Activated CD4-positive, alpha-beta T cell treated with anti-CD3 and anti-CD28 coated beads, Interleukin-2, amount 50 U/mL, for 1 hour (primary cell): ENCODE measurements around the gene TLR2.
"Not testable (repeated sequence)": the region's sequence is repeated elsewhere in the genome, so short reads cannot be mapped to it uniquely, and the experiment has no call there.

Source experiments
- DNase-seq: peaks from one replicate; pipeline ENCODE4 v3.0.0-alpha.2; 2020

The TLR2 gene

DNA sequence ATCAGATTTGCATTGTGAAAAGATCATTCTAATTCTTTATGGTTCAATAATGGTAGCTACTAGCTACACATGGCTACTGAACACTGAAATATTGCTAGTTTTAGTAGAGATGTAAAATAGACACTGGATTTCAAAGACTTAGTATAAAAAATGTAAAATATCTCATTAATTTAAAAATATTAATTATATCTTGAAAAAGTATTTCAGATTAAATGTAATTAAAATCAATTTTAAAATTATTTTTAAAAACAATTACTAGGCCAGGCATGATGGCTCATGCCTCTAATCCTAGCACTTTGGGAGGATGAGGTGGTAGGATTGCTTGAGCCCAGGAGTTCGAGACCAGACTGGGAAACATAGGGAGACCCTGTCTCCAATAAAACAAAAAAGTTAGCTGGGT is 20.4 kb upstream of the TLR2 start:
- no peak for DNase-seq

DNA sequence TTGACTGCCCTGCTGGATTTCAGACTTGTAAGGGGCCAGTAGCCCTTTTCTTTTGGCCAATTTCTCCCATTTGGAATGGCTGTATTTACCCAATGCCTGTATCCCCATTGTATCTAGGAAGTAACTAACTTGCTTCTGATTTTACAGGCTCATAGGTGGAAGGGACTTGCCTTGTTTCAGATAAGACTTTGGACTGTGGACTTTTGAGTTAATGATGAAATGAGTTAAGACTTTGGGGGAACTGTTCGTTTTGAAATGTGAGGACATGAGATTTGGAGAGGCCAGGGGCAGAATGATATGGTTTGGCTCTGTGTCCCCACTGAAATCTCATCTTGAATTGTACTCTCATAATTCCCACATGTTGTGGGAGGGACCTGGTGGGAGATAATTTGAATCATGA is 17.6 kb upstream of the TLR2 start:
- not testable (repeated sequence) for DNase-seq

- no peak for DNase-seq
Measured at GRCh38 chr4:153668647-153669046, 15.4 kb upstream of the TLR2 start.

GRCh38 chr4:153669838-153670237 is 14.2 kb upstream of the TLR2 start:
- no peak for DNase-seq

DNA sequence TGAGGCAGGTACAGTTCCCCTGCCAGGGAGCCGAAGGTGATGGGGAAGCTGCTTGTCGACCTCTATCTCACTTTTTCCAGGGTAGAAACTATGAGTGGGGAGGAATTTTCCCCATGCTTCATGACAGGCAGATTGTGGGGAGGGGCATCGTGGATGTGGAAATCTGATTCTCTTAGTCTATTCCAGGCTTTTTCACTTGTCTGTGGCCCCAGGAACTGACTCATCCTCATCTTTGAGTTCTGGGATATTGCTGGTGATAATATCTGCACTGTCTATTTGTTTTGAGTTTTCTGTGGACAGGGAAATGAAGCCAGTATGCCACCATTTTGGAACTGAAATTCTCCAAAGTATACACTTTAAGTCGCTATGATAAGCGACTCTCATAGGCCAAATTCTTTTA is 7.6 kb upstream of the TLR2 start:
- DNase-seq = no peak

GRCh38 chr4:153676984-153677383 is 7.1 kb upstream of the TLR2 start:
- no peak for DNase-seq

- no peak for DNase-seq
Measured at GRCh38 chr4:153679486-153679885, 4.6 kb upstream of the TLR2 start.

DNA sequence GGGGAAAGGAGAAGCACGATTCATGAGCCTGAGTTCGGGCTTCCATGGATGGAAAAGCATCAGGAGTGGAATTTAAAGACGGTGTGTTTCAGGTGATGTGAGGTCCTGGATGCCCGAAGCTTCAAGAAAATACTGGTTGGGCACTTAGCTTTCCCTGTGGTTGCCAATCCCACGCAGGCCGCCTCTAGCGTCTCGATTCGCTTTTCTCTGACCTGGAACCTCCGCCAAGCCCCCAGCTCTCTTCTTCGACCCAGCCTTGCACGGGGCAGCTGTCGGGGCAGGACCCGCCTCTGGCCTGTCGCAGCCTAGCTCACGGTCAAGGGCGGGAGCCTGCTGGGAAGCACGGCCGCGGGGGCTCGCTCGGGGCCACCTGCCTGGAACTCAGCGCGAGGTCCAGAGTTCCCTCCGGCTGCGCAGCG is 308 bp upstream of the TLR2 start:
- DNase-seq = no peak

- no peak for DNase-seq
Measured at GRCh38 chr4:153684971-153685371, 891 bp downstream of the TLR2 start.

- DNase-seq = no peak
Measured at GRCh38 chr4:153704522-153704921, 20.4 kb downstream of the TLR2 start.

DNA sequence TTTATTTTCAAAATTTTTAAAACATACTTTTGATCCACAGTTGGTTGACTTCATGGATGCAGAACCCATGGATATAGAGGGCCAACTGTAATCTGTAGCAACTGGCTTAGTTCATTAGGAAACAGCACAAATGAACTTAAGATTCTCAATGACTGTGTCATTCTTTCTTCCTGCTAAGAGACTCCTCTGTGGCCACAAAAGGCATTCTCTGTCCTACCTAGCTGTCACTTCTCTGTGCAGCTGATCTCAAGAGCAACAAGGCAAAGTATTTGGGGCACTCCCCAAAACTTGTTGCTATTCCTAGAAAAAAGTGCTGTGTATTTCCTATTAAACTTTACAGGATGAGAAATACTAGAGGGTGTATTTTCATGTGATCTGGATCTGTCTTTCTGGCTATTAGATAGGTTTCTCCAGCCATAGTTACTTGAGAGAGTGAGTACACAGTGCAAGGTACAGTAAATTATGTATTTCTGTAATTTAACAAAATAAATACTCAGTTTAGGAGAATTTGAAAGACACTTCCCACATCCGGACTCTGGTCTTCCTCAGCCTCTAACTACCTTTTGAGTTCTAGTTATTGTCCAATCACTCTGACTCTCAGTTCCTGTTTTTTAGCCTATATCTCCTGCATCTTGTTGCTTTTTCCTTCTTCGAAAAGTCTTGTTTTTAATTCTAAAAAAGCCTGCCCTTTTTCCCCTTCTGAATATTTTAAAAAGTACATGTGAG is 21.8 kb downstream of the TLR2 start:
- DNase-seq = no peak

- no peak for DNase-seq
Measured at GRCh38 chr4:153706519-153706918, 22.4 kb downstream of the TLR2 start.

DNA sequence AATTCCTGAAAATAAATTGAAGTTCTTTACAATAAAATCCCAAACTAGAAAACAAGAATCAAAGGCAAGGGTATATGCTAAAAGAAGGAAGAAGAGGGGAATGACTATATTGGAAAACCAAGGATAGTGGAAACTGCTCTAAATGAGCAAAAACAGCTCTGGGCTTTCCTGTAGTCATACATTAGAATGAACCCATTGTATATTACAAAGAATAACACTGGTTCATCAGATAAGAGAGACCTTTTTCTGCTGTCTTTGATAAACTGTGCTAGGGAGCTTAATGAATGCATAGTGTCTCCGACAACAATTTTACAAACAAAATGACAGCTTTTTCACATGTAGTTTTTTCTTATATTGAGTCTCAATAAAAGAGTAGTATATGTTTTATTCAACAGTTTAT is 26.6 kb downstream of the TLR2 start:
- DNase-seq = no peak

DNA sequence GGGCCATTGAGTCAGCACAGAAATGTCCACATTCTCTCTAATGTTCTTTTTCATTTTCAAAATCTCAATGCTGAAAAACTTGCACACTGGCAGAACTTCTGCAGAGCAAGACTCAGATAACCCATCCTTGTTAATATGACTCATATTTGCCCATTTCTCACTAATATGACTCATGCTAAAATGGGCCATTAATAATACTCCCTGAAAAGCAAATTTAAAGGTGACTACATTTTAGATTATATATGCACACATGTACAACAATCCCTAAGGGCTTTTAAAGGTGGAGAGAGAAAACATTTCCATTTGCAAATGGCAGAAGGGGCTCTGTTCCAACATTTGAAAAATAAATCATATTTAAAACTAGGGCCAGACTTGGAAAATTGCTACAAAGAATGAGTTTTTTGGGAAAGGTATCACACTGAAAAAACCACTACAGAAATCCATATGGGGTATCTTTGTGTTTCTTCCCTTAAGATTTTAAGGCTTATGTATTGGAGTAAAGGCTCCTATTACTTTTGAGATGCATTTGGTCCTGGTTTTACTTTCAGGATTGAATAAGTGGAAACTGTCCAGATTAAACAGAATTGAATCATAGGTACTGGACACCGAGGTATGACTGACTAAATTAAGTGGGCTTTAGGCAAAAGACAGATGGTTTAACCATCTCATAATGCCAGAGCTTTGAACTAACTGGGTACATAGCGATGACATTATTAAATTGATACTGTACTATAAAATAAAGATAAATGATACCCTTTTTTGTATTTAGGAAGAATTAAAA is 30.0 kb downstream of the TLR2 start:
- no peak for DNase-seq

GRCh38 chr4:153722036-153722435 is 38.0 kb downstream of the TLR2 start:
- DNase-seq = no peak

- no peak for DNase-seq
Measured at GRCh38 chr4:153724606-153725005, 40.5 kb downstream of the TLR2 start.

- DNase-seq = no peak
Measured at GRCh38 chr4:153725136-153725830, 41.2 kb downstream of the TLR2 start.

DNA sequence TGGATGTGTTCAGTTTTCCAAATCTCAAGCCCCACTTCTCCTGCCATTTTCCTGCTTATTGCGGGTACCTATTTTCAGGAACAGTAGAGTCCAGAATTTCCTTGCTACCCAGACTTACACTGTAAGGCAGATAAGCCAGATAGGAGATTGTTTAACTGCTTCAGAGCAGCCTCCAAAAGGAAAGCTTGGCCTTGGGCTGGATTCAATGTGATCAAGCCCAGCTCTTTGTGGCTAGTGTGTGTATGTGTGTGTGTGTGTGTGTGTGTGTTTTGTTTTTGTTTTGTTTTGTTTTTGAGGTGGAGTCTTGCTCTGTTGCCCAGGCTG is 41.7 kb downstream of the TLR2 start:
- DNase-seq = no peak

GRCh38 chr4:153728151-153728550 is 44.1 kb downstream of the TLR2 start:
- no peak for DNase-seq

GRCh38 chr4:153728660-153729059 is 44.6 kb downstream of the TLR2 start:
- no peak for DNase-seq

DNA sequence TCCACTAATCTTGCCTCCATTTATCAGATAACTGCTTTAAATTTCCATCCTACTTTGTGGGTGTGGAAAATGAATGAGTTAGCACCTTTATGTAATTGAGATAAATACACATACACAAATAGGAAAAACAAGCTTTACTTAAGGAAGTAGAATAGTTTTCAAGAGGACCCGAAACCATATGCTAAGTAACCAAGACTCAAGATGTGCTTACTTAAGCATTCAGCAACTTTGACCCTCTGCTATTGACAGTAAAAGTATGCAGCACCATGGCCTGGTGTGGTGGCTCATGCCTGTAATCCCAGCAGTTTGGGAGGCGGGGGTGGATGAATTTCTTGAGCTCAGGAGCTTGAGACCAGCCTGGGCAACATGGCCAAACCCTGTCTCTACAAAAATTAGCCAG is 45.8 kb downstream of the TLR2 start:
- DNase-seq = no peak

DNA sequence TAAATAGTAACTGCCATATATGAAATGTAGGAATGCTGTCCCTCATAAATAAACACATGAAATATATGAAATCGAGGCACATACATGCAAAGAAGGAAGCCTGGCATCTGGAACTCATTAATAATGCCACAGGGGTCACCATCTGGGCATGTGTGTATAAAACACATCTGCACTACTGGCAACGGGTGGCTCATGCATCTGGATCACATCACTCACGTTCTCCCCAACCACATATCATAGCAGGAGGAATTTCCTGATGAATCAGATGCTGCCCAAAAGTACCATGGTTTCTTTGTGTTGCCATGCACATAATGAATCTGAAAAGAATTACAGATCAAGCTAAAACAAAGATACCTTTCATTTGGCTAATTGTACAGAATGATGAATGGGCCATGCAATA is 47.2 kb downstream of the TLR2 start:
- DNase-seq = no peak

DNA sequence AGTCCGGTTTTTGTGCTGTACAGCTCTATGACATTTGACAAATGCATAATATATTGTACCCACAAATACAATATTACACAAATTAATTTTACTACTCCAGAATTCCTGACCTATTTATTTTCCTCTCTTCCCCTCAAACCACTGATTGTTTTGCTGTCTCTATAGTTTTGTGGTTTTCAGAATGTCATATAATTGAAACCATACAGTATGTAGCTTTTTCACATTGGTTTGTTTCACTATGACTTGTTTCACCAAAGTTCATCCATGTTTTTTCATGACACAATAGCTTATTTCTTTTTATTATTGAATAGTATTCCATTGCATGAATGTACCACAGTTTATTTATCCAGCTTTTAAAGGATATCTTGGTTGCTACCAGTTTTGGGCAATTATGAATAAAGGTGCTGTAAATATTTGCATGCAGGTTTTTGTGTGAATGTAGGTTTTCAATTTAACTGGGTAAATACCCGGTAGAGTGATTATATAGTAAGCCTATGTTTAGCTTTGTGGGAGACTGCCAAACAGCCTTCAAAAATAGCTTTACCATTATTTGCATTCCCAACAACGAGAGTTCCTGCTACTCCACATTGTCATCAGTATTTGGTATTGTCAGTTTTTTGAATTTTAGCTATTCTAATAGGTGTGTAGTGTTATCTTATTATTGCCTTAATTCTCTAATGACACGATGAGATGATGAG is 49.8 kb downstream of the TLR2 start:
- no peak for DNase-seq
